ENCODE results near the gene SLF2.

DNA sequence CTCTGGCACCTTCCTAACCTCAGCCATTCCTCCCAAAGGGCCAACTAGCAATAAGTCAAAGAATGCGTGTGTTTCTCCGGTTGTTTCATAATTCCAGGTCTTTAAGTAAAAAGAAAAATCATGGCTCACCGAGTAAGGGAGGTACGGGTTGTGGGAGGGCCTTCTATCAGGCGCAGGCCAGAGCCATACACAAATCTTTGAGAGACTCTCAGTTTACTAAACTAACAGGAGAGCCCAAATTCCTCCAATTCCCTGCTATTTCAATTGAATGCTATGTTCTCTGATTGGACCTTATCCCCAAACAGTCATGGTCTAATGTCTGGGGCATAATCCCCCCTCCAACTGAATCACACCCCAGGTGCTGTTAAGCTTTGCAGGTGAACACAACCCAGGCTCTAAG is 26.2 kb upstream of the SLF2 start:
- TF ChIP-seq CTCF (IDR thresholded peaks at IDR 0.05): no peak
- no peak for TF ChIP-seq POLR2A (IDR thresholded peaks at IDR 0.05)
- no peak for TF ChIP-seq POLR2AphosphoS5 (IDR thresholded peaks at IDR 0.05)

All from prostate gland (tissue), 2 donors.